Progenitor cell of endocrine pancreas (in vitro differentiated cells): ENCODE measurements around the gene APEX1. TPM values are rescaled to one million over a fixed set of nuclear protein-coding genes. Genes with fewer than 3 reads are reported as not detected.

Experiments used
- total RNA-seq: library from RNA; stranded (reverse); gene quantifications from 2 replicates; pipeline ENCODE4 v1.2.1, GENCODE V29; 2021

The APEX1 gene
- total RNA-seq, 1 donor from 2014 or later, result 309 TPM

Other genes with a start within 250 kb of the APEX1 start
- gene OR11H6, start 231.5 kb upstream of the APEX1 start, total RNA-seq, result not detected in 2 replicates
- not detected in 2 replicates for gene OR11H7, start 226.2 kb upstream of the APEX1 start, total RNA-seq
- gene OR11H4, start 215.9 kb upstream of the APEX1 start, total RNA-seq, result not detected in 2 replicates
- gene TTC5, start 149.3 kb upstream of the APEX1 start, total RNA-seq, result 29.4 and 30.0 TPM in 2 replicates
- gene CCNB1IP1, start 121.9 kb upstream of the APEX1 start, total RNA-seq, result 112 and 122 TPM in 2 replicates
- gene PARP2, start 111.6 kb upstream of the APEX1 start, total RNA-seq, result 32.2 and 35.6 TPM in 2 replicates
- gene TEP1, start 41.7 kb upstream of the APEX1 start, total RNA-seq, result 26.5 and 28.5 TPM in 2 replicates
- gene KLHL33, start 19.1 kb upstream of the APEX1 start, total RNA-seq, result 0.04 and 0.05 TPM in 2 replicates
- 89.0 and 94.4 TPM in 2 replicates for gene OSGEP, start 414 bp upstream of the APEX1 start, total RNA-seq
- 41.1 and 45.6 TPM in 2 replicates for gene PIP4P1, start 6.2 kb downstream of the APEX1 start, total RNA-seq
- gene PNP, start 14.2 kb downstream of the APEX1 start, total RNA-seq, result 45.9 and 48.9 TPM in 2 replicates
- 1.3 and 1.5 TPM in 2 replicates for gene RNASE10, start 50.3 kb downstream of the APEX1 start, total RNA-seq
- not detected in 2 replicates for gene RNASE9, start 105.8 kb downstream of the APEX1 start, total RNA-seq
- gene RNASE11, start 132.8 kb downstream of the APEX1 start, total RNA-seq, result not detected in 2 replicates
- not detected in 2 replicates for gene RNASE12, start 136.2 kb downstream of the APEX1 start, total RNA-seq
- not detected in 2 replicates for gene OR6S1, start 186.5 kb downstream of the APEX1 start, total RNA-seq
- 5.7 TPM in 2 replicates for gene RNASE4, start 229.3 kb downstream of the APEX1 start, total RNA-seq
- 8.0 and 8.3 TPM in 2 replicates for gene ANG, start 233.5 kb downstream of the APEX1 start, total RNA-seq